T-helper 17 cell (primary cell): ENCODE measurements around the gene OGFR. TPM values are rescaled to one million over a fixed set of nuclear protein-coding genes. Genes with fewer than 3 reads are reported as not detected.

Experiments
- ATAC-seq: fragments of 150-1000 bp; cut with Tn5 transposase; 2 replicates; pipeline ENCODE4 v1.10.0; 2021; ENCODE audit warnings: mild to moderate bottlenecking, moderate library complexity
- DNase-seq, 3 donors: peaks; one replicate each; pipeline versions ENCODE4 v3.0.0 to v3.0.0-alpha.2; 2020 to 2021
- H3K9me3 ChIP-seq: one replicate; pipeline ENCODE4 v1.7.0; 2013; ENCODE audit warnings: low read length, mild to moderate bottlenecking; ENCODE audit not compliant: control insufficient read depth, poor library complexity, severe bottlenecking
- H3K27ac Mint-ChIP-seq: one replicate; pipeline ENCODE4 v1.8.0; 2022; ENCODE audit warnings: mild to moderate bottlenecking, moderate library complexity, mixed read lengths
- H3K27me3 Mint-ChIP-seq: one replicate; pipeline ENCODE4 v1.8.0; 2022; ENCODE audit warnings: mixed read lengths
- H3K36me3 Mint-ChIP-seq: one replicate; pipeline ENCODE4 v1.8.0; 2022; ENCODE audit warnings: low read depth, mixed read lengths
- H3K4me1 Mint-ChIP-seq: one replicate; pipeline ENCODE4 v1.8.0; 2022; ENCODE audit warnings: mild to moderate bottlenecking, mixed read lengths
- H3K4me3 Mint-ChIP-seq: one replicate; pipeline ENCODE4 v1.8.0; 2022; ENCODE audit warnings: mild to moderate bottlenecking, moderate library complexity, mixed read lengths
- total RNA-seq, 4 donors: library from RNA in 2 of 4; stranded (reverse) in 2 of 4; gene quantifications; one replicate each; pipeline ENCODE4 v1.2.3 and lab custom pipeline; 2022 to 2026

Gene OGFR
- total RNA-seq, 2 donors from 2014 or later = 39.4 to 41.3 TPM

- Mint-ChIP-seq H3K4me3 (no peak overlapping the region), H3K27me3 (no peaks in the 10 kb centered on the region), H3K4me1 (peaks cover 10% of the 10 kb centered on the region), H3K27ac (no peak overlapping the region), H3K36me3 (peaks cover 3% of the 10 kb centered on the region)
- H3K9me3 ChIP-seq = no peaks in the 10 kb centered on the region
- ATAC-seq (peak; percentile 38), DNase-seq (peak; percentile 35 to 48 (median 47))
These were observed 56.5 kb downstream of the OGFR start for GRCh38 chr20:62860924-62861691.

GRCh38 chr20:62861726-62862336, 57.2 kb downstream of the OGFR start, which contains the start of gene TCFL5:
TCFL5 (minus strand) TSS chr20:62861822; CDS start chr20:62861670, 152 bp downstream.
- H3K4me3 Mint-ChIP-seq = peak within 1 kb of the TSS; percentile 79
- no peaks in the 10 kb centered on the region for H3K27me3 Mint-ChIP-seq
- ATAC-seq = peak; percentile 90
- H3K9me3 ChIP-seq = no peaks in the 10 kb centered on the region
- H3K4me1 Mint-ChIP-seq = peaks cover 10% of the 10 kb centered on the region
- H3K36me3 Mint-ChIP-seq = peaks cover 3% of the 10 kb centered on the region
- peak within 1 kb of the TSS; percentile 19 for H3K27ac Mint-ChIP-seq
- peak; percentile 91 to 98 (median 93) for DNase-seq

Other genes with a start within 250 kb of the OGFR start
- gene SLCO4A1, start 162.3 kb upstream of the OGFR start, total RNA-seq = 1 to 10 TPM; 1.9 TPM
- under 1 TPM in 1 of 2 donors, not detected in 1; 0.10 TPM for gene NTSR1, start 96.0 kb upstream of the OGFR start, total RNA-seq
- 1 to 10 TPM; 6.5 to 6.8 TPM for gene MRGBP, start 8.4 kb upstream of the OGFR start, total RNA-seq
- gene COL9A3, start 12.2 kb downstream of the OGFR start, total RNA-seq = not detected
- gene TCFL5, start 57.0 kb downstream of the OGFR start, total RNA-seq = 1 to 10 TPM; 4.4 to 5.0 TPM
- 10 to 100 TPM; 58.3 to 65.7 TPM for gene DIDO1, start 121.7 kb downstream of the OGFR start, total RNA-seq
- gene GID8, start 133.3 kb downstream of the OGFR start, total RNA-seq = 10 to 100 TPM; 33.4 to 39.9 TPM
- 1 to 10 TPM in 1 of 2 donors, under 1 TPM in 1; 0.89 to 2.4 TPM for gene SLC17A9, start 147.9 kb downstream of the OGFR start, total RNA-seq
- gene BHLHE23, start 202.1 kb downstream of the OGFR start, total RNA-seq = not detected